Endothelial cell of umbilical vein (primary cell): ENCODE measurements around the gene FER. TPM values are rescaled to one million over a fixed set of nuclear protein-coding genes. Genes with fewer than 3 reads are reported as not detected.

ENCODE experiments used
- BruUV-seq: library from RNA; stranded (reverse); fragments of 400-500 nt; replicated peaks from 2 replicates; lab custom pipeline; 2021; lab: Mats Ljungman, UMichigan
- CTCF ChIA-PET: fragments of 300-600, 350-600 bp; sonication (Branson Sonifier 250); formaldehyde crosslinking; loops from one replicate; lab custom pipeline; 2021; ENCODE audit warnings: antibody characterized with exemption, inconsistent platforms; lab: Charles Lee
- POLR2A ChIA-PET: fragments of 300-600, 350-600 bp; sonication (Branson Sonifier 250); formaldehyde crosslinking; loops from one replicate; lab custom pipeline; 2021; ENCODE audit warnings: antibody characterized with exemption, inconsistent platforms; lab: Charles Lee
- DNase-seq: peaks from one replicate; pipeline ENCODE4 v3.0.0-alpha.2; 2011; ENCODE audit warnings: low read depth, low spot score
- FAIRE-seq: peaks from 2 replicates; lab custom pipeline; 2011; peaks lifted over from hg19 to GRCh38; lab: Jason Lieb, UNC
- H2AFZ ChIP-seq: 2 replicates; pipeline ENCODE4 v1.6.0; 2012; ENCODE audit warnings: low read depth, low read length, control low read depth, inconsistent platforms
- H3K27ac ChIP-seq: 2 replicates; pipeline ENCODE4 v1.5.1; 2011; ENCODE audit warnings: low read depth, mild to moderate bottlenecking, control low read depth, low read length, moderate library complexity; ENCODE audit not compliant: insufficient read depth
- H3K27me3 ChIP-seq, 2 experiments: 2 replicates each; pipeline versions ENCODE4 v1.6.0 to v1.6.1; 2011; ENCODE audit warnings: low read length in 2 of 2, mixed read lengths in 1 of 2; ENCODE audit not compliant: control insufficient read depth in 2 of 2, insufficient read depth in 2 of 2
- H3K36me3 ChIP-seq, 2 experiments: 2 replicates in 1 of 2; 3 replicates in 1 of 2; pipeline ENCODE4 v1.5.1; 2011; ENCODE audit warnings: low read length in 2 of 2, mild to moderate bottlenecking in 1 of 2, moderate library complexity in 1 of 2; ENCODE audit not compliant: control insufficient read depth in 2 of 2, insufficient read depth in 2 of 2; ENCODE audit errors: extremely low read depth in 1 of 2
- H3K4me1 ChIP-seq: 3 replicates; pipeline ENCODE4 v1.5.1; 2011; ENCODE audit warnings: mild to moderate bottlenecking, low read length; ENCODE audit not compliant: control insufficient read depth, insufficient read depth; ENCODE audit errors: extremely low read depth
- H3K4me2 ChIP-seq: 2 replicates; pipeline ENCODE4 v1.6.1; 2011; ENCODE audit warnings: low read length, control low read depth, mixed read lengths; ENCODE audit not compliant: insufficient read depth
- H3K4me3 ChIP-seq, 3 experiments: fragments of 200-600 bp in 1 of 3; sonication (generic), shearing (Covaris generic) in 1 of 3; replicated peaks in 1 of 3; 2 replicates each; pipeline ENCODE4 v1.5.1; 2011 to 2016; ENCODE audit warnings: control low read depth in 3 of 3, low read length in 3 of 3, mild to moderate bottlenecking in 2 of 3, inconsistent platforms in 1 of 3, low read depth in 1 of 3, moderate library complexity in 1 of 3; ENCODE audit not compliant: insufficient read depth in 1 of 3
- H3K79me2 ChIP-seq: 2 replicates; pipeline ENCODE4 v1.6.0; 2012; ENCODE audit warnings: low read length, inconsistent platforms; ENCODE audit not compliant: control insufficient read depth, insufficient read depth
- H3K9ac ChIP-seq: replicated peaks from 2 replicates; pipeline ENCODE3; 2011; ENCODE audit warnings: low read length, control low read depth; ENCODE audit not compliant: insufficient read depth; ENCODE audit errors: extremely low read depth
- H3K9me1 ChIP-seq: replicated peaks from 3 replicates; pipeline ENCODE4 v1.6.0; 2011; ENCODE audit warnings: mild to moderate bottlenecking, low read length; ENCODE audit not compliant: control insufficient read depth, insufficient read depth; ENCODE audit errors: extremely low read depth
- H3K9me3 ChIP-seq: replicated peaks from 2 replicates; pipeline ENCODE4 v1.5.1; 2012; ENCODE audit warnings: low read length, inconsistent platforms; ENCODE audit not compliant: control insufficient read depth, insufficient read depth
- H4K20me1 ChIP-seq: replicated peaks from 2 replicates; pipeline ENCODE3; 2011; ENCODE audit warnings: mild to moderate bottlenecking, low read length; ENCODE audit not compliant: control insufficient read depth, insufficient read depth; ENCODE audit errors: extremely low read depth
- EZH2 ChIP-seq: IDR thresholded peaks from 2 replicates; pipeline ENCODE4 v1.6.1; 2012; ENCODE audit warnings: borderline replicate concordance, low read depth, mild to moderate bottlenecking, moderate library complexity, low read length, inconsistent platforms; ENCODE audit not compliant: severe bottlenecking
- FOS ChIP-seq: IDR thresholded peaks from 2 replicates; pipeline ENCODE4 v1.6.1; 2011; ENCODE audit warnings: mild to moderate bottlenecking, low read length, moderate library complexity, borderline replicate concordance; ENCODE audit not compliant: insufficient read depth
- GATA2 ChIP-seq: IDR thresholded peaks from 2 replicates; pipeline ENCODE4 v1.7.0; 2011; ENCODE audit warnings: low read depth, mild to moderate bottlenecking, moderate library complexity, mixed read lengths, low read length; ENCODE audit not compliant: insufficient read length, insufficient read depth
- JUN ChIP-seq: IDR thresholded peaks from 2 replicates; pipeline ENCODE4 v1.6.1; 2011; ENCODE audit warnings: borderline replicate concordance, low read depth; ENCODE audit not compliant: insufficient read length, insufficient read depth
- MYC ChIP-seq: IDR thresholded peaks from one replicate; pipeline ENCODE4 v1.6.1; 2011; ENCODE audit warnings: mild to moderate bottlenecking, low read depth, low read length
- POLR2A ChIP-seq: IDR thresholded peaks from 2 replicates; pipeline ENCODE4 v1.6.1; 2012; ENCODE audit warnings: low read depth, mild to moderate bottlenecking, control low read depth, low read length
- POLR2AphosphoS5 ChIP-seq: IDR thresholded peaks from 2 replicates; pipeline ENCODE4 v1.6.1; 2012; ENCODE audit warnings: low read depth, mild to moderate bottlenecking, control low read depth, low read length, moderate library complexity; ENCODE audit not compliant: insufficient read depth
- dilution Hi-C: fragments of 300-500 bp; cut with MboI; formaldehyde crosslinking; loops from one replicate; pipeline ENCODE4 v1.15.0; 2019; ENCODE audit warnings: low sequenced_read_pairs; ENCODE audit not compliant: extremely low pct_ligation_motif_present
- intact Hi-C: fragments of 100-400 bp; cut with micrococcal nuclease; formaldehyde crosslinking; loops from one replicate; pipeline ENCODE4 v1.10.0; 2022
- polyA plus RNA-seq, 4 experiments: library from polyadenylated mRNA; depleted of rRNA in 3 of 4; stranded (reverse) in 3 of 4; unstranded in 1 of 4; fragments of >200 nt; gene quantifications; 2 replicates each; pipeline versions ENCODE4 v1.2.1 to v1.2.3, GENCODE V29; 2011 to 2012; ENCODE audit warnings: missing spikeins in 1 of 4
- total RNA-seq: library from RNA; stranded (reverse); gene quantifications from 2 replicates; pipeline ENCODE4 v1.2.3, GENCODE V29; 2021
- TF ChIP-seq, protein P1 (sequence below): IDR thresholded peaks from 2 replicates; pipeline ENCODE4 v1.6.1; 2011; ENCODE audit not compliant: insufficient read depth, insufficient read length
- TF ChIP-seq, protein P2 (sequence below), 2 donors: IDR thresholded peaks; 1 replicate in 1 of 2; 2 replicates in 1 of 2; pipeline ENCODE4 v1.5.1; 2011; ENCODE audit warnings: low read length in 2 of 2, mild to moderate bottlenecking in 2 of 2, moderate library complexity in 2 of 2, control low read depth in 1 of 2, inconsistent platforms in 1 of 2, low read depth in 1 of 2; ENCODE audit not compliant: insufficient read depth in 1 of 2; ENCODE audit errors: extremely low read depth in 1 of 2

The FER gene
- total and polyA plus RNA-seq, 2 donors (not counting 3 experiments of a cell fraction or from before 2014, with no cell fraction given): 2.3 to 27.5 TPM

GRCh38 chr5:108801776-108802175 lies 54.1 kb downstream of the FER start:
- H3K27ac ChIP-seq: peak overlapping the region; percentile 75
- dilution Hi-C loops (no loop called here), intact Hi-C loops (loop anchor here (1.0 kb wide), 1 partner anchor 53 kb away; no protein-coding TSS in a partner anchor)
- H3K9me3 ChIP-seq: no peaks in the 10 kb centered on the region
- peak overlapping the region; percentile 69 for H2AFZ ChIP-seq
- no peaks in the 10 kb centered on the region for H3K9me1 ChIP-seq
- H3K27me3 ChIP-seq: no peaks in the 10 kb centered on the region
- FAIRE-seq (peak; percentile 90), DNase-seq (peak; percentile 84)
- no peaks in the 10 kb centered on the region for H3K36me3 ChIP-seq
- CTCF ChIA-PET: interaction anchor here (0.6 to 1.2 kb wide), 4 partner anchors 10 to 160 kb away, joined by 3 to 4 read pairs (median 3); no protein-coding TSS in a partner anchor
- H3K4me1 ChIP-seq: peaks cover 10% of the 10 kb centered on the region
- no TSS peak for BruUV-seq
- peak overlapping the region; percentile 84 for H3K4me2 ChIP-seq
- POLR2A ChIA-PET: interaction anchor here (0.8 kb wide), 1 partner anchor 74 kb away, joined by 3 read pairs; no protein-coding TSS in a partner anchor
- H3K9ac ChIP-seq: peak overlapping the region; percentile 65
- H4K20me1 ChIP-seq: no peaks in the 10 kb centered on the region
- TF ChIP-seq FOS (peak; percentile 82), MYC (no peak), JUN (peak; percentile 87), EZH2 (no peak), POLR2AphosphoS5 (peak; percentile 17), POLR2A (no peak), GATA2 (no peak)
- TF ChIP-seq, protein P1, sequence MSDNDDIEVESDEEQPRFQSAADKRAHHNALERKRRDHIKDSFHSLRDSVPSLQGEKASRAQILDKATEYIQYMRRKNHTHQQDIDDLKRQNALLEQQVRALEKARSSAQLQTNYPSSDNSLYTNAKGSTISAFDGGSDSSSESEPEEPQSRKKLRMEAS: no peak
- TF ChIP-seq, protein P2, sequence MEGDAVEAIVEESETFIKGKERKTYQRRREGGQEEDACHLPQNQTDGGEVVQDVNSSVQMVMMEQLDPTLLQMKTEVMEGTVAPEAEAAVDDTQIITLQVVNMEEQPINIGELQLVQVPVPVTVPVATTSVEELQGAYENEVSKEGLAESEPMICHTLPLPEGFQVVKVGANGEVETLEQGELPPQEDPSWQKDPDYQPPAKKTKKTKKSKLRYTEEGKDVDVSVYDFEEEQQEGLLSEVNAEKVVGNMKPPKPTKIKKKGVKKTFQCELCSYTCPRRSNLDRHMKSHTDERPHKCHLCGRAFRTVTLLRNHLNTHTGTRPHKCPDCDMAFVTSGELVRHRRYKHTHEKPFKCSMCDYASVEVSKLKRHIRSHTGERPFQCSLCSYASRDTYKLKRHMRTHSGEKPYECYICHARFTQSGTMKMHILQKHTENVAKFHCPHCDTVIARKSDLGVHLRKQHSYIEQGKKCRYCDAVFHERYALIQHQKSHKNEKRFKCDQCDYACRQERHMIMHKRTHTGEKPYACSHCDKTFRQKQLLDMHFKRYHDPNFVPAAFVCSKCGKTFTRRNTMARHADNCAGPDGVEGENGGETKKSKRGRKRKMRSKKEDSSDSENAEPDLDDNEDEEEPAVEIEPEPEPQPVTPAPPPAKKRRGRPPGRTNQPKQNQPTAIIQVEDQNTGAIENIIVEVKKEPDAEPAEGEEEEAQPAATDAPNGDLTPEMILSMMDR (IDR thresholded peaks at IDR 0.05; ENCODE audit: extremely low read depth in 1 of 2, insufficient read depth in 1 of 2, low read depth in 1 of 2, low read length in 2 of 2): no peak
- H3K79me2 ChIP-seq: peaks cover 7% of the 10 kb centered on the region
- no peak overlapping the region for H3K4me3 ChIP-seq
